Midbrain (tissue), 1 donor: ENCODE results near the gene EPB41L2.
A peak's percentile ranks its signal among the peaks of the same experiment; 100 is the strongest.
"Not testable (repeated sequence)": the region's sequence is repeated elsewhere in the genome, so short reads cannot be mapped to it uniquely, and the experiment has no call there.

Source experiments
- DNase-seq: peaks from one replicate; lab custom pipeline; 2025; lab: John Stamatoyannopoulos, UW

EPB41L2 gene

DNA sequence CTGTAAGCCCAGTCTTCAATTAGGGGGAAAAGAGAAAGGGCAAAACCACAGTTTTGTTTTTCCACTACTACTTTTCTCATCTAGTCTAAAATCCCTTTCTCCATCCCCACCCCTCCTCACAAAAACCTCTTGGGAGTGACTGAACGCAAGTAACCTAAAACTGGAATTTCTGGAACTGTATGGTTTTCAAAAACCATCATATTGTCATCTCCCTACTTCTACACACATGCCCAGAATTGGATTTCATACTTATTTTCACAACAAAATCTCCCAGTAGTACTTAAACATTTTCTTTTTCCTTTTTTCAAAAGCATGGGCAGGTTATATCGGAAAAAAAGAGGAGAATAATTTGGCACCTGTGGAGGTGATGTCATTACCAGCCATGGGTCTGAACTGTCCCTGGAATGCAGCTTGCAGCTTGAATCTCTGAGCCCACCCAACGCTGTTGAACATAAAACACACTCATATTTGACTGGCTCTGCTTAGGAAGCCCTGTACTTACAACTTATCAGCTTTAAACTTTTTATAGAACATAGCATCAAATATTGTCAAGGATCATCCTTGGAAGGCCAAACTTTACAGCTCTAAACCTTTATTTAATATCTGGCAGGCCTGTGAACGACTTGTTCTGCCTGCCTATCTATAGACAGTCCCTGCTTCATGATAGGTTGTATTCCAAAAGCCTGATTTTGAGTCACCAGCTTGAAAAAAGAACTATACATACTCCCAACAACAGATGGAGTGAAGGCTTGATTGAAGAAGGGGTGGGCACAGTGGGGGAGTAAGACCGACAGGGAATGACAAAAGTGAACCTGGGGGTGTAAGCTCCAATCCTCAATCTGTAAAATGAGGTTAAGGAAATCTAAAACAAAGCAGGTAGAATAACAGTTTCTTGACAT is 59.3 kb downstream of the EPB41L2 start:
- DNase-seq, result no peak

DNA sequence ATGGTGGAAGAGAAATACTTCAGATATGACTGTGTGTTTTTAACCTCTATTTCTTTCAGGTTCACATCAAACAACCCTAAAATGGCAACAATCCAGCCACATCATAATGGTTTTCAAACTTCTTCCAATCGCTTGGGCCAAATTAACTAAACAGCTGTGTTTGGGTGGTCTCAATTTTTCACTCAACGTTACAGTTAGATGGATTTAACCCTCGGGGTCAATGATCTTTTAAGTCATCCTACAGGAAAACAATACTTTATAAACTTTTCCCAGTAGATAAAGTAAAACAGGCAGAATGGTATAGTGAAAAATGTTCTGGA is 60.4 kb downstream of the EPB41L2 start:
- no peak for DNase-seq

DNA sequence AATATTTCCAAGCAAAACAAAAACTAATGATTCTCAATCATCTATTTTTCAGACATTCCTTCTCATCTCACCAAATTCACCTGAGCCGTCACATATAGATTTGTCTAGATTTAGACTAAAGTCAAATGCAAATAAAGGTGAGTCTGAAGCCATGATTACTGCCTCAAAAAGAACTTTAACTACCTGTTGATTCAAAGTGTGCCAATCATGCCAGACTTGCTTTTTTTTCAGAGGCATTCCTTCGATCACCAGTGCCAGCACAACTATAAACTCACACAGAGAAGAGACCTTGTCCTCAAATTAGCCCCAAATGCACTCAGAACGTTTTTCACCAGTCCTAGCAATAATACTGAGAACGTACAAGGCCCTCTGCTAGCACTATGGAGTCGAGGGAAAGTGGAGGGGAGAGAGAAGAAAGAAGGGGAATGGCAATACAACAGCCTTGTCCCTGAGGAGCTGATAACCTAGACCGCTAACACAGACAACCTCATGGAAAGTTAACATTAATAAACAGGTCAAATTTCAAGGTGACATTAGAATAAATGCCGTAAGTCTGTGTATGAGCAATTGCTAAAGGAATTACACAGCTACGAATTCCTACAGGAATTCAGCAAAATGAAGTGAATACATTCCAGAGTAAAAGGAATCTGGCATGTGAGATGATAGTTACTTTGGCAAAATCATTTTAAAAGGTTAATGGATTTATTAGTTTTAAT is 60.9 kb downstream of the EPB41L2 start:
- no peak for DNase-seq

DNA sequence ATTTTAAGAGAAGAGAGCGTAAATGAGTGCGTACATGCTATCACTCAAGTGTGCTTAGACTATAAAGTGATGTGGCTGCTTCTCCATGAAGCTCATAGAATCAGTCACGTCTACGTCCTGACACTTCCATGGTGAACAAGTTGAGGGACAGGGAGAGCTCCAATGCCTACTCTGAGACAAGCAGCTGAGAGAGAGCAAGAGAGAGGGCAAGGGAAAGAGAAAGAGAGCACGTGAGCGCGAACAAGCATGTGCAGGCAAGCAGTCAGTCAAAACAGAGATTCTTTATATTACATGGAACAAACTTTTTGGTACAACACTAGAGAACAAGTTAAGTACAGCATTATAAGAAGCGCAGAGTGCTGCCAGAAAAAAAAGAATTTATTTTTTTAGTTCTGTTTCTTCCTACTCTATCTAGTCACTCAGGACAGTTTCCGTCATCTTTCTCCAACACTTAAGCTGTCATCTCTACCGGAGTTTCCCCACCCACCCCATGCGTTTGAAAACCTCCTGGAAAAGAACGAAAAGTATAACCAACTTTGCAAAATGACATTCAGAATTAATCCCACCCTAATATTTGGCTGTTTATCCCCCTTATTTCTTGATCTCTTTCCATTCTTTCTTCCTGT is 61.8 kb downstream of the EPB41L2 start:
- DNase-seq, result peak; percentile 39

DNA sequence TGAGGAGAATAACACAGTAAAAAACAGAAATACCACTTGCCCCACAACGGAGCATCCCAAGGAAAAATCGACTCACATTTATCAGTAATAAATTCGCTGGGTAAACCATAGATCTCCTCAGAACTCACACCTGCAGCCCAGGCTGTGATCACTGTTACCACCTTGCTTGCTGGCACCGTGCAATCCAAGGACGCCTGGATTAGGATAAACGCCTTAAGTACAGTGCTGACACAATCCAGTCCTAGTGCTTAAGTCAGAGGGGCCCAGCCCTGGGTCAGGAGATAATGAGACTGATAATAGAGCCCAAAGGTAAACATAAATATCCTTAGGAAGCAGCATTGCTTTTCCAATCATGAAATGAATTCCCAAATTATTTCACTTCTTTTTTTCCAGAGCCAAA is 62.5 kb downstream of the EPB41L2 start:
- no peak for DNase-seq

DNA sequence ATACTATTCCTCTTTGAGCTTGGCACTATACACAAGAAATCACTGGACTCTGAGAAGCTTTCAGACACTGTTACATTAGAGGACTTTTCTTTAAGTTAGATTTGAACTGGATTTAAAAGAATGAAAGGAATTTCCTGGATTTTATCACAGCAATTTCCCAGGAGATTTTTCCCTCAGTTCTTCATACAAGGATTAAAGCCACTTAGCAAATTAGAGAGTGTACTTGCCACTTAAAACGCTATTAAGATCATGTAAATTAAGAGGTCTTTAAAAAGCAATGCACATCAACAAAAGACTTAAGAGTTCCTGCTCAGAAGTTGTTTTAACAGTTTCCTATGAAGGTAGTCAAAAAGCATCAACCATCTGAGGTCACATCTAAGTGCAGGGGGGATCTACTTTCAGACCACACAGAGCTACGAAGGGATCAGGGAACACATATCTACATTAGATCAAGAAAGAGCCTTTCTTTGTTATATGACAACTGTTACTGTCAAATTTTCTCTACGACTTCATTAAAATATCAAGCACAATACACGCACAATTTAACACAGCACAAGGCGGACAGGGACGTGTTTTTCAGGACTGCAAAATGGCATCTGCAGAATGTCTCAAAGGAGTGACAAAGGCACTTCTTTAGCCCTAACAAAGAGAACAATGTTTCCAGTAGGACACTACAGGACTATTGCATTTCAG is 65.8 kb downstream of the EPB41L2 start:
- peak; percentile 20 for DNase-seq

DNA sequence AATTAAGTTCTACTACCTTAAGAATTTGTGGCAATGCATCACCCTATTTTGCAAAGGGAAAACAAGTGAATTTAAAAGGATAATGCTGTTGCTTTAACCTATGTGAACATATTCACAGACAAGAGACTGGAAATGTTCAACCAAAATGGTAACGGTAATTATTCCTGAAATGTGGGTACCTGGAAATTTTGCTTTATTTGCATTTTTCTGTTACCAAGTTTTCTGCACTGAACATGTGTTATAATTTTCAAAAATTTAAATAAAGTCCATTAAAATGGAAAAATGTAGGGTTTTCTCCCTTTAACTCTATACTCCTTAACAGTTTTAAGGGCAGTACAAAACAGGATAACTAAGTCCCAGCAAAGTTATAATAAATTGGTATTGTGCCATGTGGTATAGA is 66.4 kb downstream of the EPB41L2 start:
- DNase-seq, result no peak

DNA sequence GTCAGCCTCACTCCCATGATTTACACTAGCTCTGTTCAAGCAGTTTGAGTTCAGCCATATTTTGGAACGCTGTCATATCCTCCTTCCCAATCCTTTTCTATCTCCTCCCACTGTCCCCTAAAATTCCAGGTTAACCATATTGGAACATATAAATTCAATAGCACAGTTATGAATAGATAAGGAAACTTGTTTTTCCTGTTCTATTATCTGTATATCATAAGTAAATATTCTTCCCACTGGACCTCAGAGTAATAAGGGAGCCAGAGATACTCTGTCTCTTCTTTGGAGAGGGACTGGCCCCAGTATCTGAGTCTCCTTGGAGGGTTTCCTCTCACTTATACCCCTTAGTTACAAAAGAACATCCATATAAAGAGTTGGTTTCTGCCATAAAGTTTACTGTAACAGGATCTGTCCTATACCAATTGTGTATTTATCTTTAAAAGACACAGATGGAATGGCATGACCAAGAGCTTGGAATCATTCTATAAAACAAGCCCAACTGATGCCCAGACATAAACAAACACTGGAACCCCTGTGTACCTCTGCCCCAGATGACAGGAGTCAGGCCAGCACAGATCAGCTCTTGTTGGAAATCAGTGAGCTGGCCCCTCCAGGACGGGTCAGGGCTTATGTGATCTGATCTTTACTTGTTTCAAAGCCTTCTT is 67.1 kb downstream of the EPB41L2 start:
- no peak for DNase-seq

DNA sequence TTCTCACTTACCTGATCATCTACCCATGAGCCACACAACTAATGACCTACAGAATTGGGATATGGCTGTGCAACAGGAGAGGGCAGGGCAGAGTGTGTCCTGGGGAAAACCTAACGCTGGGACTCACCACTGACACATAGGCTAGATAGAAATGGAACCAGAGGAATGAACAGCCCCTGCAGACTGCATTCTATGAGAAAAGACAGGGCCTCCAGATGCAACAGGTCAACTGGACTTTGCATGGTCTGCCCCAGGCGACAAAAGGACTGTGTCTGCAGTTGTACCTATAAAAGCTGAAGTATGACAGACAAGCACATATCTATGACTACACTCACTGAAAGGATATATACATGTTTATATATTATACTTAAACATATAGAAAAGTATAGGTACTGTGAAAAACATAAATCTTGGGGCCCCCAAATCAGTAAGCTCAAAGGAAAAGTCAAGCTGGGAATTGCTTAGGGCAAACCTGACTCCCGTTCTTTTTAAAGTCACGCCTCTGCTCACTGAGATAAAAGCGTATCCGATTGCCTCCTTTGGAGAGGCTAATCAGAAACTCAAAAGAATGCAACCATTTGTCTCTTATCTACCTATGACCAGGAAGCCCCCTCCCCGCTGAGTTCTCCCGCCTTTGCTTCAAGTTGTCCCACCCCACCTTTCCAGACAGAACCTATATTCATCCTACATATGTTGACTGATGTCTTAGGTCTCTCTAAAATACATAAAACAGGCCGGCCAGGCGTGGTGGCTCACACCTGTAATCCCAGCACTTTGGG is 68.5 kb downstream of the EPB41L2 start:
- no peak for DNase-seq

DNA sequence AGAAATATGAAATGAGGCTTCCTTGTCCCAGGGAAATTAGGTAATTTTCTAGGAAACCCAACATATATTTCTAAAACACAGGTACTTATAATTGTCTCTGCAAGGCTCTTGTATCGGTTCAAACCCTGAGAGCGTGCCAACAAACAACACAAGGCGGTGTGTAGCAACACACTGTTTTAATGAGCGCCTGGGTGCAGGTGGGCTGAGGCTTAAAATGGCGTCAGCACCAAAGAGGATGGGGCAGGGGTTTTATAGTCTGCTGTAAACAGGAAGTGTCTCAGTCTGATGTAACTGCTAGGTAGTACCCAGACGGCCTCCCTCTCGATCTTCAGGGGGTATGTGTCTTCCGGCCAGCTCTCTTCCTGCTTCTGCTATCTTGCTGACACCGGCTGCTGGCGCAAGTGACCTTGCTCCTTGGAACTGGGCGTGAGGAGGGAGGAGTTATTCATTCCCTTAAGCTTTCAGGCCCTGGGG is 69.7 kb downstream of the EPB41L2 start:
- no peak for DNase-seq

DNA sequence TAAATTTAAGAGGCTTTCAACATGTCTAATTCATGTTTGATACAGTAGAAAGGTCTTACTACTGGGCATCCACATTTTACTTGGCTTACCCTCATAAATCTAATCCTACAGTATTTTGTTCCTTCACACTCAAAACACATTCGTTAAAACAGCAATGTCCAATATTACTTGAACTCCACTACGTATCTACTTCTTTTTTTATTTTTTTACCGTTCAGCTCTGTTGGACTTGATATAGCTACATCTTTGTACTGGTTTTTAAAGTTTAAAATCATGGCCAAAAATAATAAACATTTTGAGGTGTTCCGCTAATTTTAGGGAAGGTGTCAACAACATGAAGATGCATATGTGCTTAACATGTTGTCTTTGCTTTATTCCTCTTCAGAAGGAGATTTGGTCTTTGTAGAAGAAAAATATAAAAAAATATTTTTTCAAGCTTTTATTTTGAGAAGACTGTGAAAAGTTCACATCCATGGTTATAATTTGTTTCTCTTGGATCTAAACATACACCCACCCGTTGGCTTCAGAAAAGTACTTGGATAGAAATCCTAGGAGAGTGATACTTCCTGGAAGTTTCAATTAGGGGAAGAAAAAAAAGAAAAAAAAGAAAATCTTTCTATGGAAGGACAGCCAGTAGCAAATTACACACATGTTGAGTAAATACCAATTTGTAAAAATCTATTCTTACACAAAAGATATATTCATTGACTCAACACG is 71.5 kb downstream of the EPB41L2 start:
- no peak for DNase-seq

DNA sequence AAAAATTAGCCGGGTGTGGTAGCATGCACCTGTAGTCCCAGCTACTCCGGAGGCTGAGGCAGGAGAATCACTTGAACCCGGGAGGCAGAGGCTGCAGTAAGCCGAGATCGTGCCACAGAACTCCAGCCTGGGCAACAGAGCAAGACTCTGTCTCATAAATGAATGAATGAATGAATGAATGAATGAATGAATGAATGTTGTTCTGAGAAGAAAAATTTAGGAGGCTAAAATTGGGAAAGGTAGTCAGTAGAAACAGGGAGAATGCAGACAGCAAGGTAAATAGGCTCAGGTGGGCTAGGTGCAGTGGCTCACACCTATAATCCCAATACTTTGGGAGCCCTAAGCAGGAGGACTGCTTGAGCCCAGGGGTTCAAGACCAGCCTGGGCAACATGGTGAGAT is 75.5 kb downstream of the EPB41L2 start:
- DNase-seq, result not testable (repeated sequence)

DNA sequence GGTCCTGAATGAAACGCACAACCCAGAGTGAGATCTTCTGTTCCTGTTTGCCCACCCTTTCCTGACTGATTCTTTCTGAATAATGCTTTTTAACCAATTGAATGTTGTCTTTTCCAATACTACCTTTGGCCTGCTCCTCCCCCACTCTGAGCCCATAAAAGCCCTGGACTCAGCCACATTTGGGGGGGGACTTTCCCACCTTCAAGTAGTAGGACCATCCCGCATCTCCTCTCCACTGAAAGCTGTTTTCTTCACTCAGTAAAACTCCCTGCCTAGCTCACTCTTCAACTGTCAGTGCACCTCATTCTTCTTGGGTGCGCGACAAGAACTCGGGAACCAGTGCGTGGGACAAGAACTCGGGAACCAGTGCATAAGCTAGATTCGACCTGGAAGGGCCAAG is 77.9 kb downstream of the EPB41L2 start:
- no peak for DNase-seq

DNA sequence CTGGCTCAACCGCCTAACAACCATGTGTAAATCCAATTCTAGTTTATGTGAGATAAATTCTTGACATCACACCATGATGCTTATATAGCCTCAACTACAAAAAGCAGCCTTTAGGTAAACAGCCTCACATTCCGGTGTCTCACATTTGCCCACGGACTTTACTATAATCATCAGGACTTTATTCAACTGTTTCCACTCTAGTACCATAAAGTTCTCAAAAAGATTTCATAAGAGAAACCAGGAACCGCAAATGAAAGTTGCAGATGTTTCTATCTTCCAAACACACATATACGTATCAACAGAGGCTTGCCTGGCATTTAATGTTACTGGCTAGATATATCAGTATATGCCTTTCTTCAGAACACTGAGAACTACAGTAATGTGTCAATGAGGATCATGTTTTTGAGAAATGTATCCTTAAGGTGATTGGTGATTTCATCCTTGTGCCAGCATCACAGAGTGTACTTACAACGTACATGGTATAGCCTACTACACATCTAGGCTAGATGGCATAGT is 80.0 kb downstream of the EPB41L2 start:
- DNase-seq, result no peak

DNA sequence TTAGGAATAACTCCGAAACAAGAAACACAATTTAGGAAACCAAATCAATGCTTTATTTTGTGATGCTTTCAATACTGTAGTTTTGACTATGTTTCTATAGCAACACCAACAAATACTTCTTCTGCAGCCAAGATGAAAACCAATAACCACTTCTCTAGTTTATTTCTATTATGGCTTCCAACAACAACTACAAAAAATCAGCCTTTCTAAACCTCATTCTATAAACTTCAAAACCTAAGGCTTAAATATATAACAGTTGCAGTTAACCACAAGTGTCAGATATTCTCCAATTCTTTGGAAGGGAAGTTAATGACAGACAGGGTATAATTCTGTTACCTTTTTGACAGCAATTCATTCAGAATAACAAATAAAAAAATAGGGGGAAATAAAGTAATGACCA is 80.9 kb downstream of the EPB41L2 start:
- no peak for DNase-seq

DNA sequence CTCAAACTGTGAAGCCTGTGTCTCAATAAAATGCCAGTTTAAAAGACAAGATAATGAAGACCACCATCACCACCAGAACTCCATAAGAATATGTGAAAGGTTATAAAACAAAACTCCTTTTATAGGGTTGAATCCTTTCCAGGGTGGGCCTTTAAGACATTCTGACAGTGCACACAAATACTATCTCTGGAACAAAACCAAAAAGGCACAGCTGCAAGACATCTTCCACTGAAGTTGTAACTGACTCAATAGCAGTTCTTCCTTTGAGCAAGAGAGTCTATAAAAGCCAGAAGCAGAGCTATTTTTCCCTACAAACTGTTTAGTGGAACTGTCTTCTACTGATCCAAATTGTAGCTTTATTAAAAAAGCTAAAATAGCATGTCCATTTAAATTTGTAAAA is 81.6 kb downstream of the EPB41L2 start:
- DNase-seq, result no peak

DNA sequence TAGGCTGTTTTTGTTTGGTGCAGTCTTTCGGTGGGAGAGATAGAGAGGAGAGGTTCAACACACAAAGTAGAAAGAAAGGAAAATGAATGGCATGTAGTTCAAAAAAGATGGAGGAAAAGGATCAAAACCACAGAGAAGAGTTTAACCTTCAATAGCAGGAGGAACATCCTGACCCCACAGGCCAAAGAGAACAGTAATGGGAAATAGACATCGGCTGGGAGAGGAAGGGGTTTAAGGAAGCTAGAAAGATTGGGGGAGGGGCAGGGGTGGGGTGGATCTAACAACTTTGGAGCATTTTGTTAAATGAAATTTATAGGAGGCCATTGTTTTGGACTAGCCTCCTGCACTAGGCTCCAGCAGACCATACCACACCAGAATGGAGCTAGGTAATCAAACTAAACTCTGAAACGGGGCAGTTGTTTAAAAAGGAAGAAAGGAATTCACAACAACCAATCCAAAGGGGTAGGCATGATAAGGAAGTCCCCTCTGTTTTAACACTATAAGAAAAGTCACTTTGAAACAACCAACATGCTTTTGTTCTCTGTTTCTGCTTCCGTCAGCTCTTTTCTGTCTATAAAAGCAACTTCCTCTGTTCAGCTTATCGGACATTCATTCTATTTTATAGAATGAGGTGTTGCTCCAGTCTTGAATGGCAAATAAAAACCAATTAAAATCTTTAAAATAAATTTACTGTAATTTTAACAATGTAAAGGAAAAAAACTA is 82.6 kb downstream of the EPB41L2 start:
- DNase-seq, result no peak

DNA sequence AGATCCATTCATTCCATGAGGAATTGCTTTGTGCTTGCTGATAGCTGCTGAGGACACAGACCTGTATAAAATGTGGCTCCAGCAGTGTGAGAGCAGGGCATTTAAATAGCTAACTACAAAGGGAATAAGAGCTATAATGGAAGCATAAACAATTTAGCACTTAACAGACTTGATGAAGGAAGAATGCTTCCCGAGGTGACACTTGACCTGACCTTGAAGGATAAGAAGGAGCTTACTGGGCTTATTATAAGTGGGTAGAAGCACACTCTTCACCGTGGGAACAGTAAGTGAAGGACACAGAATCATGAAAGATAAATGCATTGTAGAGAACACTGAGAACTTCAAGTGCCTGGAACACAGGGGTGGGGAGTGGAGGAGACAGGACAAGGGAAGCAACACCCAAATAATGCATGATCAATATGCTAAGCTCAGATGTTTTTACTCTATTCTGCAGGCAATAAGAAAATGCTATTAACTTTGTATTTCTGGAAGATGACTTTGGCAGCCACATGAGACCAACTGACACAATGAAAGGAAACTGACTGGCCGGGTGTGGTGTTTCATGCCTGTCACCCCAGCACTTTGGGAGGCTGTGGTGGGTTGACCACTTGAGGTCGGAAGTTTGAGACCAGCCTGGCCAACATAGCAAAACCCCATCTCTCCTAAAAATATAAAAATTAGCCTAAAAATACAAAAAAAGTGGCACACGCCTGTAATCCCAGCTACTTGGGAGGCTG is 84.2 kb downstream of the EPB41L2 start:
- no peak for DNase-seq

DNA sequence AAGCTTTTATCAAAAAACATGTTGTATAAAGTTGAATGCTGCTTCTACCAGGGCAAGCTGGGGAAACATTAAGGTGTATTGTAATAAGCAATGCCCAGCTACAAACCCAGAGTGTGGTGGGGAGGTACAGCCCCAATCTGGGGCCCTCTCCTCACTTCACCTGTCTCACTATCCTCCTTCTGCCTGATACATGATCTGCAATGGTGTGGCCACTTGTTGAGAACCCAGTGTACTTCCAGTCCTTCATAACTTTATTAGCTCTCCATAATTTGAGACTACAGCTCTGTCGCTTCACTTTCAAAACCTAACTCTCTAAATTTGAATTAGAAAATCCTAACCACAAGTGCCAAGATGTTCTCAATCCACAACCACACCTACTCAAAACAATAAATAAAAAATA is 84.9 kb downstream of the EPB41L2 start:
- DNase-seq, result no peak
